PC-9 (cell line): ENCODE measurements around the gene LMCD1. TPM values are rescaled to one million over a fixed set of nuclear protein-coding genes. Genes with fewer than 3 reads are reported as not detected.

Experiments used
- BruUV-seq: library from RNA; stranded (reverse); fragments of 400-500 nt; replicated peaks from 2 replicates; lab custom pipeline; 2021; lab: Mats Ljungman, UMichigan
- CTCF ChIA-PET: fragments of 300-600 bp; sonication (Branson Sonifier 250); formaldehyde crosslinking; loops from one replicate; lab custom pipeline; 2022; ENCODE audit warnings: antibody characterized with exemption; lab: Charles Lee
- POLR2A ChIA-PET: fragments of 300-600 bp; sonication (Branson Sonifier 250); formaldehyde crosslinking; loops from one replicate; lab custom pipeline; 2022; ENCODE audit warnings: antibody characterized with exemption; ENCODE audit not compliant: unreplicated experiment; lab: Charles Lee
- DNase-seq, 2 experiments: peaks; one replicate each; pipeline versions ENCODE4 v3.0.0 to v3.0.0-alpha.2; 2015 to 2022; ENCODE audit warnings: mixed read lengths in 1 of 2
- H2AFZ ChIP-seq: fragments of 200-600 bp; sonication (generic); 2 replicates; pipeline ENCODE4 v1.8.1; 2017; ENCODE audit warnings: antibody characterized with exemption
- H3F3A ChIP-seq: fragments of 200-600 bp; sonication (generic); 2 replicates; pipeline ENCODE4 v1.8.1; 2017; ENCODE audit warnings: antibody characterized with exemption, mild to moderate bottlenecking, low read depth; ENCODE audit not compliant: insufficient read depth
- H3K27ac ChIP-seq: fragments of 200-600 bp; sonication (generic); 2 replicates; pipeline ENCODE4 v1.6.1; 2016; ENCODE audit warnings: mixed run types
- H3K27me3 ChIP-seq: fragments of 200-600 bp; sonication (generic); 2 replicates; pipeline ENCODE4 v1.6.1; 2016; ENCODE audit warnings: low read depth, mixed run types; ENCODE audit not compliant: insufficient read depth
- H3K36me3 ChIP-seq: fragments of 200-600 bp; sonication (generic); 2 replicates; pipeline ENCODE4 v1.6.1; 2016; ENCODE audit warnings: low read depth, mixed run types
- H3K4me1 ChIP-seq: fragments of 200-600 bp; sonication (generic); replicated peaks from 2 replicates; pipeline ENCODE4 v1.6.1; 2016; ENCODE audit warnings: mixed run types; ENCODE audit not compliant: insufficient read depth
- H3K4me2 ChIP-seq: fragments of 200-600 bp; sonication (generic); 2 replicates; pipeline ENCODE4 v1.6.1; 2017; ENCODE audit warnings: mixed run types
- H3K4me3 ChIP-seq: fragments of 200-600 bp; sonication (generic); 2 replicates; pipeline ENCODE4 v1.6.1; 2016; ENCODE audit warnings: mixed run types
- H3K79me2 ChIP-seq: fragments of 200-600 bp; sonication (generic); 2 replicates; pipeline ENCODE4 v1.6.1; 2017; ENCODE audit warnings: low read depth, mixed run types
- H3K9me2 ChIP-seq: fragments of 200-600 bp; sonication (generic); 2 replicates; pipeline ENCODE4 v1.8.1; 2017; ENCODE audit warnings: mild to moderate bottlenecking; ENCODE audit not compliant: insufficient read depth
- H3K9me3 ChIP-seq: fragments of 200-600 bp; sonication (generic); 2 replicates; pipeline ENCODE4 v1.8.1; 2016; ENCODE audit warnings: low read depth; ENCODE audit not compliant: insufficient read depth
- H4K20me1 ChIP-seq: fragments of 200-600 bp; sonication (generic); 2 replicates; pipeline ENCODE4 v1.8.1; 2017; ENCODE audit not compliant: insufficient read depth
- CTCF ChIP-seq: fragments of 200-600 bp; sonication (generic); conservative IDR thresholded peaks from 2 replicates; pipeline ENCODE4 v1.6.1; 2017; ENCODE audit warnings: mixed run types, antibody characterized with exemption, mild to moderate bottlenecking, moderate library complexity
- EZH2 ChIP-seq: fragments of 200-600 bp; sonication (generic); IDR thresholded peaks from 2 replicates; pipeline ENCODE4 v1.8.0; 2017; ENCODE audit warnings: antibody characterized with exemption, low read depth
- intact Hi-C: fragments of 100-400 bp; cut with micrococcal nuclease; formaldehyde crosslinking; loops from one replicate; pipeline ENCODE4 v1.10.0; 2022; ENCODE audit not compliant: unreplicated experiment
- total RNA-seq: library from RNA; stranded (reverse); gene quantifications from 2 replicates; pipeline ENCODE4 v1.2.3, GENCODE V29; 2021

The LMCD1 gene
- total RNA-seq, 1 experiment from 2014 or later = 10.3 TPM

GRCh38 chr3:8519774-8520448 is 18.3 kb downstream of the LMCD1 start:
- no peaks in the 10 kb centered on the region for H3K79me2 ChIP-seq
- no peak overlapping the region for H3K4me3 ChIP-seq
- H3K36me3 ChIP-seq = no peaks in the 10 kb centered on the region
- no peaks in the 10 kb centered on the region for H4K20me1 ChIP-seq
- ChIA-PET CTCF (no interaction called here), POLR2A (no interaction called here)
- no TSS peak for BruUV-seq
- H3K9me3 ChIP-seq = no peaks in the 10 kb centered on the region
- H3K4me1 ChIP-seq = no peaks in the 10 kb centered on the region
- no peaks in the 10 kb centered on the region for H3K9me2 ChIP-seq
- no peak for TF ChIP-seq CTCF
- no peak for TF ChIP-seq EZH2
- H3K4me2 ChIP-seq = no peak overlapping the region
- H3K27ac ChIP-seq = no peak overlapping the region
- no peak for DNase-seq
- H3K27me3 ChIP-seq = no peaks in the 10 kb centered on the region
- 0 out of 2 replicates have a peak, but pooled peaks cover 1% of the 10 kb centered on the region for H3F3A ChIP-seq
- H2AFZ ChIP-seq = no peak overlapping the region
- intact Hi-C loops = no loop called here

DNA sequence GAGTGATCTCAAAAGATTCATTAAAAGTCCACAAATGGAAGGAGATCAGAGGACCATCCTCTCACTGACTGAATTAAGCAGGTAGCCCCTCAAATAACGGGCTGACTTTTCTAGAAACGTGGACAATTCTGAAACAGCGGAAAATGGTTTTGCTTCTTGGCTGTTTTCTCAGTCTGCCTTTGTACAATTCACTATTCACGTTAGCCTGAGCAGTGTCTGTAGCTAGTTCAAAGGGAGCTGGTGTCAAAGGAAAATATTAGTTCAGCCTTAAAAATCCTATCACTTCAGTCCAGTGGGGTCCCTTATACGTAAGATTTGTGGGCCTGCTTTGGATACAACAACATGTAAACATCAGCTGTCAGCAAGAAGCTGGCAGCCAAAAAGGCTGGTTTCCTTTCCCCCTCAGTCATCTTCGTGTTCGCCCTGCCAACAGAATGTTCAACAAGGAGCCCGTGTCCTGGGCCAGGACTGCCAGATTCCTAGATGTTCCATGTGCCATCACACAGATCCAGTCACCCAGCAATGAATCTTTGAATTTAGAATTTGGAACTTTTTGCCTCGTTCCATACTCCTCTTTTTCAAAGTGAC is 19.3 kb downstream of the LMCD1 start:
- BruUV-seq = no TSS peak

DNA sequence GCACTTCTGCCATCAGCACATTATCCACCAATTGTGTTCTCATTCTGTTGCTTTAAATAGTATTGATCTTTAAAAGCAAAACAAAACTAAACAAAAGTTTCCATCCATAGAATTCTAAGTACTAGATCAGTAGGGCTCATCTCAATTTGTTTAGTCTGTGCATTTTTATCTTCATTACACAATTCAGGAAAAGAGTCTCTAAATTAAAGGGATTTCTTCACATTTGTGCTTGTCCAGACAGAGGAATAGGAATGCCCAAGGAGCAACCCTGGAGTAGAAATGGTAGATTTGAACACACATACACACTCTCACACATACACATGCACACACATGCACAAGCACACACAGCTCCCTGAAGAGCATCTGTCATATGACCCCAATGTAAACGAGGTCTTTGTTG is 21.4 kb downstream of the LMCD1 start:
- CTCF ChIA-PET = no interaction called here
- Histone ChIP-seq H3K4me2 (no peak overlapping the region), H3K36me3 (no peaks in the 10 kb centered on the region), H3K4me1 (no peaks in the 10 kb centered on the region), H3K27me3 (no peaks in the 10 kb centered on the region), H3K79me2 (no peaks in the 10 kb centered on the region), H3F3A (0 out of 2 replicates have a peak, but pooled peaks cover 3% of the 10 kb centered on the region), H3K27ac (no peak overlapping the region), H3K4me3 (no peak overlapping the region), H4K20me1 (no peaks in the 10 kb centered on the region), H2AFZ (no peak overlapping the region), H3K9me2 (no peaks in the 10 kb centered on the region), H3K9me3 (no peaks in the 10 kb centered on the region)
- no peak for DNase-seq
- POLR2A ChIA-PET = no interaction called here
- TF ChIP-seq CTCF (no peak), EZH2 (no peak)
- intact Hi-C loops = no loop called here
- BruUV-seq = no TSS peak

More for the DNA sequence above, 19.3 kb downstream of the LMCD1 start:
- DNase-seq = no peak
- H4K20me1 ChIP-seq = no peaks in the 10 kb centered on the region
- POLR2A ChIA-PET = no interaction called here
- CTCF ChIA-PET = no interaction called here
- H3K9me2 ChIP-seq = no peaks in the 10 kb centered on the region
- no peak overlapping the region for H3K27ac ChIP-seq
- H3K4me1 ChIP-seq = no peaks in the 10 kb centered on the region
- no peaks in the 10 kb centered on the region for H3K27me3 ChIP-seq
- H3K4me3 ChIP-seq = no peak overlapping the region
- no peaks in the 10 kb centered on the region for H3K9me3 ChIP-seq
- H3K36me3 ChIP-seq = no peaks in the 10 kb centered on the region
- no peak overlapping the region for H2AFZ ChIP-seq
- no peaks in the 10 kb centered on the region for H3K79me2 ChIP-seq
- 0 out of 2 replicates have a peak, but pooled peaks cover 3% of the 10 kb centered on the region for H3F3A ChIP-seq
- TF ChIP-seq CTCF = no peak
- no peak for TF ChIP-seq EZH2
- H3K4me2 ChIP-seq = no peak overlapping the region
- intact Hi-C loops = no loop called here
